Renal cortex interstitium (tissue), 11 donors: ENCODE results near the gene OS9. TPM values are rescaled to one million over a fixed set of nuclear protein-coding genes. Genes with fewer than 3 reads are reported as not detected.
"Not testable (repeated sequence)": the region's sequence is repeated elsewhere in the genome, so short reads cannot be mapped to it uniquely, and the experiment has no call there.

Experiments used
- DNase-seq, 11 donors: peaks; one replicate each; pipeline ENCODE4 v3.0.0-alpha.2; 2013; ENCODE audit warnings: low read depth in 9 of 11, low spot score in 4 of 11; ENCODE audit errors: extremely low read depth in 1 of 11
- polyA plus RNA-seq, 3 donors: library from polyadenylated mRNA; unstranded; fragments of 120-200 nt; gene quantifications; one replicate each; pipeline ENCODE4 v1.2.1, GENCODE V29; 2013; ENCODE audit not compliant: insufficient read length in 3 of 3

Gene OS9
- polyA plus RNA-seq, 3 donors: 197 to 215 (median 204) TPM

GRCh38 chr12:57716305-57716704 lies 22.4 kb downstream of the OS9 start:
- DNase-seq: no peak

DNA sequence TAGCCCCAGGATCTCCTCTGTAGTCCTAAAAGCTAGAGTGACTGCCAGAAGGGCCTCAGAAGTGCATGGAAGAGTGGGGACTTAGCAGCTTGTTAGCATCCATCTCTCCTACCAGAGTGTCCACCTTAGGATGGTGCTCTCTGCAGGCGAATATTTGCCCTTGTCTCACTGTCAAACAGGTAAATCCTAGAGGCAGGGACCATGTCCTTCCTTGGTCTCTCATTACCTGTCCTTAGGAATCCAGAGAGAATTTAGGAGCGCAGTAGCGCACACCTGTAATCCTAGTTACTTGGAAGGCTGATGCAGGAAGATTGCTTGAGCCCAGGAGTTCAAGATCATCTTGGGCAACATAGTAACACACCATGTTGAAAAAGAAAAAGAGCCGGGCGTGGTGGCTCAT lies 23.2 kb downstream of the OS9 start:
- no peak for DNase-seq

GRCh38 chr12:57717846-57718640 lies 24.1 kb downstream of the OS9 start:
- no peak for DNase-seq

DNA sequence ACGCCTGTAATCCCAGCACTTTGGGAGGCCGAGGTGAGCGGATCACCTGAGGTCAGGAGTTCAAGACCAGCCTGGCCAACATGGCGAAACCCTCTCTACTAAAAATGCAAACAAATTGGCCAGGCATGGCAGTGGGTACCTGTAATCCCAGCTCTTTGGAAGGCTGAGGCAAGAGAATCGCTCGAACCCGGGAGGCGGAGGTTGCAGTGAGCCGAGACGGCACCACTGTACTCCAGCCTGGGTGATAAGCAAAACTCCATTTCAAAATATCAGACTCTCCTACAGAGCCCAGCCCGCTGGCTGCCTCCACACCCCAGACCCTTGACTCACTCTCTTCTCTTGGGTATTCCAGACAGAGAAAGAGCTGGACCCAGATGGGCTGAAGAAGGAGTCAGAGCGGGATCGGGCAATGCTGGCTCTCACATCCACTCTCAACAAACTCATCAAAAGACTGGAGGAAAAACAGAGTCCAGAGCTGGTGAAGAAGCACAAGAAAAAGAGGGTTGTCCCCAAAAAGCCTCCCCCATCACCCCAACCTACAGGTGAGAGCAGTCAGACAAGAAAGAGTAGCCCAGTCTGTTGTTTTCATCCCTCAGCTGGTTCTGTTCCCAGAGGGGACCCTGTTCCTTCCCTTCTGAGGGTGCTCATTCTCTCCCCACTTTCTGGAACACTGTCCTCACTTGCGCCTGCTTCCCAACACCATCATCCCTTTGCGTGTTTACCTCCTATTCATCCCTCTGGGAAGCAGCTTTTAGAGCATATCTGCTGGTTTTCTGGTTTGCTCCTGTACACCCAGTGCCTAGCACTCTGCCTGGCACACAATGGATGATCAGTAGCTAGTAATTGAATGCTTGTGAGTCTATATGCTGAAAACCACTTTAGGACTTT lies 25.0 kb downstream of the OS9 start:
- no peak for DNase-seq

DNA sequence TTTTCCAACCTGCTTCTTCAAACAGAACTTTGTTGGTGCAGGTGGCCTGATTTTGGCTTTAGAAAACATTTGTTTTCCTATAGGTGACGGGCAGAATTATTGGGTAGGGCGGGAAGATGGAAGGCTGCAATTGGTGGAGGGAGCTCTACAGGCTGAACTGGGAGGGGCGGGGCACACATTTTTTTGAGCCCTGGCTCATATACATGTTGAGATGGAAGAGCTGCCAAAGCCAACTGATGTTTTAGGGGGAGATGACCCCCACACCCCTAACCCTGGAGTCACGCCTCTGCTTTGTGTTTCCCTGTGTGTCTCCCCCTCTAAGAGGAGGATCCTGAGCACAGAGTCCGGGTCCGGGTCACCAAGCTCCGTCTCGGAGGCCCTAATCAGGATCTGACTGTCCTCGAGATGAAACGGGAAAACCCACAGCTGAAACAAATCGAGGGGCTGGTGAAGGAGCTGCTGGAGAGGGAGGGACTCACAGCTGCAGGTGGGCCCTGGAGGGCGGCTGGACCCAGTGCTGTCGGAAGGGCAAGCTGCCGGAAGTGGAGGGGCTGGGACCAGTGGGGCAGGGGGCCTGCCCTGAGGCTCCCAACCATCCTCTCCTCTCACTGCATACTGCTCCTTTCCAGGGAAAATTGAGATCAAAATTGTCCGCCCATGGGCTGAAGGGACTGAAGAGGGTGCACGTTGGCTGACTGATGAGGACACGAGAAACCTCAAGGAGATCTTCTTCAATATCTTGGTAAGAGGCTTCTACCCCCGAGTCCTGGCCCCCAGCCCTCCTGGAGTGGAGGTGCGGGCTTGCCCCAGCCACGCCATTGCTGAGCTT lies 26.1 kb downstream of the OS9 start:
- DNase-seq: no peak

GRCh38 chr12:57720606-57721595 lies 27.0 kb downstream of the OS9 start:
- no peak for DNase-seq

DNA sequence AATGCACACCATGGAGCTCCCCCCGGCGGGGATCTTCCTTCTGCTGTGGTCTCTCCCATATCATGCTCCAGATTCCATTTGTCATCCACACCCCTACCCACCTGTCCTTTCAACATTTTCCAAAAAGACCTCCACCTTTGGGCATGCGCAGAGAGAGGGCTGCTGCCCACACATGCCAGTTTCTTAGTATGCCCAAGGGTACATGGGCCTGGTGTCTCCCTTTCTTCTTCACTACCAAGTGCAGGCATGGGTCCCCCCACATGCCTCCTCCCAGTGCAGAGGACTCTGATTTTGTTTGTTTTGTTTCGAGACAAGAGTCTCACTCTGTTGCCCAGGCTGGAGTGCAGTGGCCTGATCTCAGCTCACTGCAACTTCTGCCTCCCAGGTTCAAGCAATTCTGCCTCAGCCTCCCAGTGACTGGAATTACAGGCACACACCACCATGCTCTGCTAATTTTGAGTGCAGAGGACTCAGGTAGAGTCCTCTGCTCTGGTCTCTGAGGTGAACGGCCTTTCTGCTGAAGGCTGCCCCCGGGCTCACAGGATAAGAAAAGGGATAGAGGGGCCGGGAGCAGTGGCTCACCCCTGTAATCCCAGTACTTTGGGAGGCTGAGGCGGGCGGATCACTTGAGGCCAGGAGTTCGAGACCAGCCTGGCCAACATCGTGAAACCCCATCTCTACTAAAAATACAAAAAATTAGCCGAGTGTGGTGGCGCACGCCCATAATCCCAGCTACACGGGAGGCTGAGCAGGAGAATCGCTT lies 28.1 kb downstream of the OS9 start:
- DNase-seq: not testable (repeated sequence)

DNA sequence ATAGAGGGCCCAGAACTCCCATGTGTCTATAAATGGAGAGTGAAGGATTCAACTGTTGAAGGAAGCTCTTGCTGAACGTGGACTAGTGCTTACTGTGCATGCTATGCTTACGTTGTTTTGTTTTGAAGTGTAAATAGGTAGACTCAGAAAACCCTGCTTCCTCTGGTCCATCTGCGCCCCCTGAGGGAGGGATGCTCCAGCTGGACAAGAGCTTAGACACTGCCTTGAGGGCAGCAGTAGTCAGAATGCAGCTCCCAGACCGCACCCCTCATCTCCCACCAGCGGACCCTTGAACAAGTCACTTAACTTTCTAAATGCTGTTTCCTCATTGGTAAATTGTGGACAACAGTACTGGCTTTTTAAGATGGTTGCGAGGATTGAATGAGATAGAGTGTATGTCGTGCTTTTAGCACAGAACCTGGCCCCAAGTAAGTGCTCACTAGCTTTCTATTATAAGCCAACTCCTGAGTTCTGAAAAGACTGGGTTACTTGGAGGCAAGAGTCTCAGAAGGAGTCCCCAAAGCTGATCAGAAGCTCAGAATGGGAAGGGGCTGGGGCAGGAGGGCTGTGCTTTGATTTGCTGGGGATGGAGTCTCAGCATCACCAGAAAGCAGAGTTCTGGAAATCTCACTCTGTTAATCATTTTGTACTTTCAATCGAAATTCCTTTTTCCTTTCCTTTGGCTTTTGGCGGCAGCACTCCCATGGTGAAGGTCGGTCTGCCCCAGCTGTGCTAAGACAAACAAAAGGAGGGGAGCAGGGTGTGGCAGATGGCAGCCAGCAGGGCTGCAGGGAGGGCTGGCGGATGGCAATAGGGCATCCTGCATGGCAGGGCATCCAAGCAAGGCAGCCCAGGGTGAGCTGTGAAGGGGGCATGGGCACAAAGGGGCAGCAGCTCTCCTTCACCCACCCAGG lies 29.0 kb downstream of the OS9 start:
- DNase-seq: no peak

DNA sequence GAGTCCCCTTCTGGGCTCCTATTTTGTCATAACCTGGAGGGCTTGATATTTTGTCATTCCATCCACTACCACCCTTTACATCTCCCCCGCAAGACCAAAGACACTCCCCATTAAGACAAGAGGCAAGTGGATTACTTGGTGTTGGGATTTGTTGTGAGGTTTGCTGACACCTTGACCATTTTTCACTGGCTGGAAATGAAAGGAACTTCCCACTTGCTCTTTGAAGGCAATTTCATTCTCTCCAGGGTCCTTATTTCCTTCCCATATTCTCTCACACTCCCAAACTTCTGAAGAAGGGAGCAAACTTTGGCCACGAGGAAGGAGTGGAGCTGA lies 29.7 kb downstream of the OS9 start:
- DNase-seq: no peak

DNA sequence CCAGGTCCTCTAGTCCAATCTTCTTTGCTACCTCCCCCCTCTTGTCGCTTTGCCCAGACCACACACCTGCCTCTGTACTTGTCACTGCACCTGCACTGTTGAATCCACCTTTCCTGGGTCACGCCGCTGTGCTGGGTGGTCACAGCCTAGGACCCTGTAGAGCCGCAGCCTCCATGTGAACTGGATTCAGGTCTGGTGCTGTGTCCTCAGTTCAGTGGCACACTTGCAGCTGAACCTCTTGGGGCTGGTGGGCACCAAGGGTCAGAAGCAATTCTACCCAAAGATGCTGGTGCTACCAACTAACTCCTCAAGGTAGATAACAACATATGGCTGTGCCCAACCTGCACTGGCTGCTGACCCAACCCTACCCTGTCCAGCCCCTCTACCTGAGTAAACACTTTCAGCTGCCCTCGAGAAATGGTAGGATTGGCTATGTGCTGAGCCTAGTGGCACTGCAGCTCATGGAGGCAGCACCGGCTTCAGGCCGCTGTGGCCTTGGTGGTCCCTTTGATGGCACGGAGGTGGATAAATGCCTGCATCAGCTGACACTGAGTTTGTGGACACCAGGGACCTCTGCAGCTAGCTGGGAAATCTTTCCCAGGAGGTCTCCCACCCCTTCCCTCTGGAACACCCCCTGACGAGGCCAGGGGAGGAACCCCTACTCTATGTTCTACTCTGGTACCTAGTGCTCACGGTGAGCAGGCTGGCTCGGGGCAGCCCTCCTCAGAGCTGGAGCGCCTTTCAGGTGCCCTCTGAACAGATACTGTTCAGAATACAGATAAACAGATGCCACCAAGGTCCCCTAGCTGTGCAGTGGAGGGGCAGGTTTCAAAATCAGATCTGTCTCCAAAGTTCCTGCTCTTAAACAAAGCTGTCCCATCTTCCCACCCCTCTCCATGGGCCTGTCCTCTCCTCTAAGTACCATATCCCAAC lies 30.3 kb downstream of the OS9 start:
- no peak for DNase-seq

DNA sequence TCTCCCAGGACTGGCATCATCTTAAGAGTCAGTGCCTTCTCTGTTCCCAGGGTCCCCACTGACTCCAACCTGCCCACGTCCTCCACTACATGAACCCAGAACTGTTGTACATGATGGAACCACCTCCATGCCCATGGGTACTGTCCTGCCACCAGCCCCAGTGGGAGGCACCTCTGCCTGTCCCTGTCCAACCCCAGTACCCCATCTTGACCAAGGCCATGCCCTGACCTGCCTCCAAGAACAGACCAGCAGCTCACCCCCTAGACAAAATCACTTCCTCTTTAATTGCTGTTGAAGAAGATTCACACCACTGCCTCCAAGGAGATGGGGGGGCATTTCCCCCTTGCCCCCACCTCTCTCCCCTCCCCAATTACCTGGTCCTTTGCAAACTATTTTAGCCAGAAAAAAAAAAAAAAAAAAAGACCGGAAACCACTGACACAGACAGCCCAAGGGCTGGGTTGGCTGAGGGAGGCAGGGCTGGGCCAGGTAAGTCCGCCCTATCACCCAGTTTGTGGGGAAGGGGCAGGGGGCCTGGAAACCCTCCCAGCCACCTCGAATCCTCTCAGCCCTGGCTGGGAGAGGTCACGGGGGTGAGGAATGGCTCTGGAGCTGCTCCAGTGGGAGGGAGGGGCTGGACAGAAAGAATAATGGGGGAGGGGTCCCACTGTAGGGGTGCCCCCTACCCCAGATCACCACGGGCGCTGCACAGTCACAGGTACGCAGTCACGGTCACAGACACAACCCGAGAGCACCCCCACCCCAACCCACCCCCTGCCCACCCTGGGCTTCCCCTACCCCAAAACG lies 31.2 kb downstream of the OS9 start:
- DNase-seq: no peak

DNA sequence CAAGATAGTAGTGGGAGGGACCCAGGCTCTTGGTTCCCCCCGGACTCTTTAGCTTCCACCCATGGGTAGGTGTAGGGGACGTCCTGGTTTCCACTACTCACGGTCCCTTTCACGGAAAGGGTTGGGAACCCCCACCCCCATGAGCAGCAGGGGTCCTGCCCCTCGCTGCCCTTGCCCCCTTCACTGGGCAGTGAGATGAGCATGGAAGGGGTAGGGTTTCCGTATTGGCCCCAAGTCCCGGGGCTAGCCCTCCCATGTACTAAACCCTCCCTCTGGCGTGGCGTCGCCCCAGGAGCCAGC lies 31.9 kb downstream of the OS9 start:
- DNase-seq: no peak

DNA sequence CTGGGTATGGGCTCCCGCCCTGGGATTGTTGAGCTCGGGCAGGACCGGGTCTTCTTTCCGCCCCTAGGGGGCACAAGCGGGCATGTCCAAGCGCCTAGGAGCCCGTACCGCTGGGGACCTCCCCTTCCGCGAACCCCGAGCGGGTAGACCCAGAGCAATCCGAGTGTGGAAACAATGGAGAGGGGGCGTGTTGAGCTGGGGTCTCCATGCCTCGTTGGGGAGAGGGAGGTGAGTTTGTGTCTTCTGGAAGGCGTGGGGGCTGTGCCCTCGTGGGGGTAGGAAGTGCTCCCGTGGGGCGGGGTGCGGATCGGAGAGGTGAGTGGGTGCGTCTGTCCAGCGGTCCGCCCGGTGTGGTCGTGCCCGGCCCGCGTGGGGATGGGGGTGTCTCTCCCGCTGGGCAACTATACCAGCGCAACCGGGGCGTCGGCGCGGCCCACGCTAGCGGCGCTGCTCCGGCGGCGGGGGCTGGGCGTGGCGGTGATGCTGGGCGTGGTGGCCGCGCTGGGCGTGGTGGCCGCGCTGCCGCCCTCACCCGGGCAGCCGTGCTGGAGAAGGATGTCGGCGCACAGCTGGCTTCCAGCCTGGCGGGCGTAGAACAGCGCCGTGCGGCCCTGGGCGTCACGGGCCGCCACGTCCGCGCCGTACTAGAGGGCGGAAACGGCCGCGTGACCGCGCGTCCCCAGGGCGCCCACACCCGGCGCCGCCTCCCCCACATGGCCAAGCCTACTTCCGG lies 32.4 kb downstream of the OS9 start:
- DNase-seq: no peak
